Testis (tissue), 3 donors: ENCODE measurements around the gene GTF3C5. TPM values are rescaled to one million over a fixed set of nuclear protein-coding genes. Genes with fewer than 3 reads are reported as not detected.
"Not testable (repeated sequence)": the region's sequence is repeated elsewhere in the genome, so short reads cannot be mapped to it uniquely, and the experiment has no call there.

Experiments
- DNase-seq: peaks from one replicate; pipeline ENCODE4 v3.0.0-alpha.2; 2019
- H3K27ac ChIP-seq, 2 donors: fragments of 200-600 bp; sonication (generic); one replicate each; pipeline ENCODE4 v1.5.1; 2019
- H3K27me3 ChIP-seq: fragments of 200-600 bp; sonication (generic); one replicate; pipeline ENCODE4 v1.5.1; 2019
- H3K36me3 ChIP-seq: fragments of 200-600 bp; sonication (generic); one replicate; pipeline ENCODE4 v1.5.1; 2017; ENCODE audit warnings: low read depth; ENCODE audit errors: missing control alignments
- H3K4me1 ChIP-seq: fragments of 200-600 bp; sonication (generic); one replicate; pipeline ENCODE4 v1.5.1; 2019
- H3K4me3 ChIP-seq, 2 donors: fragments of 200-600 bp; sonication (generic); one replicate each; pipeline ENCODE4 v1.5.1; 2017 to 2019
- H3K9me3 ChIP-seq: fragments of 200-600 bp; sonication (generic); one replicate; pipeline ENCODE4 v1.5.1; 2017
- POLR2A ChIP-seq: fragments of 450-650 bp; IDR thresholded peaks from one replicate; pipeline ENCODE4 v1.6.1; 2017; ENCODE audit warnings: antibody characterized with exemption, mild to moderate bottlenecking, moderate library complexity
- WGBS, 2 donors: methylation state at CpG; one replicate each; pipeline ENCODE4 v1.1.5; 2018; 5-methylcytosine and 5-hydroxymethylcytosine counted together
- intact Hi-C: fragments of 100-400 bp; cut with DNase I; formaldehyde crosslinking; loops from one replicate; pipeline ENCODE4 v1.15.1; 2023; ENCODE audit warnings: low total_unique reads
- polyA plus RNA-seq: library from polyadenylated mRNA; stranded (reverse); fragments of 350-450 nt; fragmentation: Illumina TruSeq; extraction: RNeasy Lipid Tissue Mini Kit (QIAGEN cat#74804); gene quantifications from one replicate; pipeline ENCODE4 v1.2.3, GENCODE V29; 2014; ENCODE audit warnings: low read depth, low replicate concordance; ENCODE audit not compliant: insufficient read depth
- total RNA-seq, 2 donors: library from RNA; depleted of rRNA; stranded (reverse); fragments of >200 nt; gene quantifications; one replicate each; pipeline ENCODE4 v1.2.3, GENCODE V29; 2016
- TF ChIP-seq, protein P1 (sequence below), 3 experiments: fragments of 450-650 bp in 2 of 3; fragments of 200-600 bp in 1 of 3; sonication (generic) in 1 of 3; IDR thresholded peaks; one replicate each; pipeline ENCODE4 v1.5.1; 2016 to 2019; ENCODE audit warnings: antibody characterized with exemption in 3 of 3, mild to moderate bottlenecking in 2 of 3, moderate library complexity in 1 of 3

GTF3C5 gene
- total and polyA plus RNA-seq, 3 donors from 2014 or later: 66.9 to 117 (median 109) TPM

DNA sequence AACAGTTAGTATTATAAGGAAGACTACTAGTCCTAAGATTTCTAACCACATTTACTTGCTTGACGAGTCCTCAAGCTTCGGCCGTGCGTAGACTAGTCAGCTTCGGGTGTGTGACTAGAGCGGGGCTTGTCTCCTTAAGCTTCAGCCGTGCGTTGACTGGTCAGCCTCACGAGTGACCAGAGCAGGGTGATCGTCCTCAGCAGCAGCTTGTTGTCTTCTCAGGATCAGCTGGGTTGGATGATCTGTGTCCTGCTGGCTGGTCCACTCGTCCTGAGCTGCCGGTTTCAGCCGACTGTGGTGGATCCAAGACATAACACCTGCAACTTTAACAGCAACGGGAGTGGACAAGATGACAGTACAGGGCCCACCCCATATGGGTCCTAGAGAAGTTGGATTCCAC lies 47.7 kb downstream of the GTF3C5 start:
- Histone ChIP-seq H3K27ac (no peak overlapping the region), H3K4me3 (no peak overlapping the region), H3K27me3 (no peaks in the 10 kb centered on the region), H3K4me1 (peaks cover 39% of the 10 kb centered on the region), H3K9me3 (no peaks in the 10 kb centered on the region), H3K36me3 (no peaks in the 10 kb centered on the region)
- TF ChIP-seq, protein P1, sequence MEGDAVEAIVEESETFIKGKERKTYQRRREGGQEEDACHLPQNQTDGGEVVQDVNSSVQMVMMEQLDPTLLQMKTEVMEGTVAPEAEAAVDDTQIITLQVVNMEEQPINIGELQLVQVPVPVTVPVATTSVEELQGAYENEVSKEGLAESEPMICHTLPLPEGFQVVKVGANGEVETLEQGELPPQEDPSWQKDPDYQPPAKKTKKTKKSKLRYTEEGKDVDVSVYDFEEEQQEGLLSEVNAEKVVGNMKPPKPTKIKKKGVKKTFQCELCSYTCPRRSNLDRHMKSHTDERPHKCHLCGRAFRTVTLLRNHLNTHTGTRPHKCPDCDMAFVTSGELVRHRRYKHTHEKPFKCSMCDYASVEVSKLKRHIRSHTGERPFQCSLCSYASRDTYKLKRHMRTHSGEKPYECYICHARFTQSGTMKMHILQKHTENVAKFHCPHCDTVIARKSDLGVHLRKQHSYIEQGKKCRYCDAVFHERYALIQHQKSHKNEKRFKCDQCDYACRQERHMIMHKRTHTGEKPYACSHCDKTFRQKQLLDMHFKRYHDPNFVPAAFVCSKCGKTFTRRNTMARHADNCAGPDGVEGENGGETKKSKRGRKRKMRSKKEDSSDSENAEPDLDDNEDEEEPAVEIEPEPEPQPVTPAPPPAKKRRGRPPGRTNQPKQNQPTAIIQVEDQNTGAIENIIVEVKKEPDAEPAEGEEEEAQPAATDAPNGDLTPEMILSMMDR (IDR thresholded peaks at IDR 0.05): no peak
- no peak for TF ChIP-seq POLR2A
- 42 to 74% methylated on average over 9 to 14 of the region's 14 CpGs for WGBS, 2 donors
- intact Hi-C loops: no loop called here
- DNase-seq: no peak

DNA sequence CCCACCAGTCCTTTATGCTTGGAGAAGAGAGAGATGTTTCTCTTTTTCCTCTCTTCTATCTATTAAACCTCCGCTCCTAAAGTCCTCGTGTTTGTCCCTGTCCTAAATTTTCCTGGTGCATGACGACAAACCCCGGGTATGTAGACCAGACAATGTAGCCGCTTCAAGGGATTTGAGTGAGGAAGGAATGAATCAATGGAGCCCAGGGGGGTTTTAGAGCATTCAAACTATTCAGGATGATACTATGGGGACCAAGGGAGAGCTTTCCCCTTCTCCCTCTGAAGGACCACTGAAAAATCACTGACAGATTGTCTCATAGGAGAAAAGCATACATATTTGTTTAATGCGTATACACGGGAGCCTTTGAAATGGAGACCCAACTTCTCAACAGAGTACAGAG lies 49.4 kb downstream of the GTF3C5 start:
- intact Hi-C loops: no loop called here
- no peaks in the 10 kb centered on the region for H3K9me3 ChIP-seq
- WGBS, 2 donors: 74 to 95% methylated on average over 7 of the region's 7 CpGs
- H3K4me1 ChIP-seq: peaks cover 27% of the 10 kb centered on the region
- no peak overlapping the region for H3K27ac ChIP-seq
- TF ChIP-seq POLR2A: no peak
- TF ChIP-seq, protein P1 (IDR thresholded peaks at IDR 0.05): no peak
- DNase-seq: no peak
- H3K36me3 ChIP-seq: no peaks in the 10 kb centered on the region
- H3K4me3 ChIP-seq: no peak overlapping the region
- no peaks in the 10 kb centered on the region for H3K27me3 ChIP-seq

DNA sequence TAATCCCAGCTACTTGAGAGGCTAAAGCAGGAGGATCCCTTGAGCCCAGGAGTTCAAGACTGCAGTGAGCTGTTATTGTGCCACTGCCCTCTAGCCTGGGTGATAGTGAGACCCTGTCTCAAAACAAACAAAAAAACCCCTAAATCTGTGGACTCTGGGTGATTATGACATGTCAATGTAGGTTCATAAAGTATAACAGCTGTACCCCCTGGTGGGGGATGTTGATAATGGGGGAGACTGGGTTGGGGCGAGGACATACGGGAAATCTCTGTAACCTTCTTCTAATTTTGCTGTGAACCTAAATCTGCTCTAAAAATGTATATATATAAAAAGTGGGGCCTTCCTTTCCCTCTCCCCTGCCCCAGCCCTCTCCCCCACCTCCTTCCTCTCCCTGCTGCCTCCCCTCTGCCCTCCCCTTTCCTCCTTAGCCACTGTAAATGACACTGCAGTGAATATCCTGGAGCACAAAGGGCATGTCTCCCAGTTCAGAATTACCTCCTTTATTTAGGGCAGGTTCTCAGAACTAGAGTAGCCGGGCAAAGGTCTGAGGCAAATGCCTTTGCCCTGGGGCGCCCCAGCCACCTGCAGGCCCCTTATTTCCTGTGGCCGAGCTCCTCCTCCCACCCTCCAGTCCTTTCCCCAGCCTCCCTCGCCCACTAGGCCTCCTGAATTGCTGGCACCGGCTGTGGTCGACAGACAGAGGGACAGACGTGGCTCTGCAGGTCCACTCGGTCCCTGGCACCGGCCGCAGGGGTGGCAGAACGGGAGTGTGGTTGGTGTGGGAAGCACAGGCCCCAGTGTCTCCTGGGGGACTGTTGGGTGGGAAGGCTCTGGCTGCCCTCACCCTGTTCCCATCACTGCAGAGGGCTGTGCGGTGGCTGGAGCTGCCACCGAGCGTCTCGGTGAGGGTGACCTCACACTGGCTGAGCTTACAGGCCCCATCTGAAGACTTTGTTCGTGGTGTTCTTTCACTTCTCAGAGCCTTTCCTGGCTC lies 50.3 kb downstream of the GTF3C5 start:
- H3K27ac ChIP-seq, H3K27me3 ChIP-seq, intact Hi-C loops, H3K36me3 ChIP-seq, H3K9me3 ChIP-seq, DNase-seq, H3K4me3 ChIP-seq: not testable (repeated sequence)
- WGBS, 2 donors: 83 to 93% methylated on average over 6 to 10 of the region's 18 CpGs
- peaks cover 18% of the 10 kb centered on the region for H3K4me1 ChIP-seq

GRCh38 chr9:133081957-133082644 lies 51.3 kb downstream of the GTF3C5 start:
- 90 to 100% methylated on average over 1 to 6 of the region's 12 CpGs for WGBS, 2 donors
- H3K36me3 ChIP-seq, H3K4me3 ChIP-seq, DNase-seq, H3K27ac ChIP-seq, intact Hi-C loops, H3K27me3 ChIP-seq, H3K4me1 ChIP-seq, H3K9me3 ChIP-seq: not testable (repeated sequence)

- 58% methylated on average over 2 of the region's 9 CpGs; no CpG with 5 or more reads in 1 of the 2 donors for WGBS, 2 donors
- H3K27me3 ChIP-seq, H3K9me3 ChIP-seq, H3K4me3 ChIP-seq, DNase-seq, intact Hi-C loops, H3K4me1 ChIP-seq, H3K36me3 ChIP-seq, H3K27ac ChIP-seq: not testable (repeated sequence)
These were observed 52.9 kb downstream of the GTF3C5 start for GRCh38 chr9:133083688-133084087.

- H3K27ac ChIP-seq, H3K9me3 ChIP-seq, H3K36me3 ChIP-seq, intact Hi-C loops, DNase-seq, H3K4me1 ChIP-seq, H3K27me3 ChIP-seq, H3K4me3 ChIP-seq: not testable (repeated sequence)
- WGBS, 2 donors: 94 to 97% methylated on average over 5 to 11 of the region's 17 CpGs
These were observed 55.5 kb downstream of the GTF3C5 start for GRCh38 chr9:133086212-133086860.
